SU-DHL-6 (cell line): Measurements from ENCODE around the gene ADARB2.
A peak's percentile ranks its signal among the peaks of the same experiment; 100 is the strongest.

Source experiments
- H2AFZ ChIP-seq: fragments of 200-600 bp; sonication (generic); 2 replicates; pipeline ENCODE4 v1.6.1; 2014; ENCODE audit warnings: low read depth, mild to moderate bottlenecking, moderate library complexity, mixed read lengths, antibody characterized with exemption, low read length; ENCODE audit not compliant: severe bottlenecking
- H3F3A ChIP-seq: fragments of 200-600 bp; shearing (Covaris generic); 2 replicates; pipeline ENCODE4 v1.6.0; 2016; ENCODE audit warnings: antibody characterized with exemption, mild to moderate bottlenecking; ENCODE audit not compliant: insufficient read depth
- H3K27ac ChIP-seq: fragments of 200-600 bp; sonication (generic); 2 replicates; pipeline ENCODE4 v1.5.1; 2016; ENCODE audit warnings: low read depth, mild to moderate bottlenecking, low read length, moderate library complexity, mixed read lengths
- H3K27me3 ChIP-seq: fragments of 200-600 bp; sonication (generic), shearing (Covaris generic); 2 replicates; pipeline ENCODE4 v1.6.0; 2014; ENCODE audit warnings: mild to moderate bottlenecking, low read length
- H3K36me3 ChIP-seq: fragments of 200-600 bp; sonication (generic); 2 replicates; pipeline ENCODE4 v1.6.1; 2014; ENCODE audit warnings: mild to moderate bottlenecking, low read length, mixed read lengths
- H3K4me2 ChIP-seq: fragments of 300-600, 200-600 bp; shearing (Covaris generic), sonication (generic); 2 replicates; pipeline ENCODE4 v1.6.0; 2014; ENCODE audit warnings: low read length, low read depth, mild to moderate bottlenecking; ENCODE audit not compliant: poor library complexity, severe bottlenecking
- H3K4me3 ChIP-seq: fragments of 200-600 bp; sonication (generic); 2 replicates; pipeline ENCODE4 v1.5.1; 2014; ENCODE audit warnings: antibody characterized with exemption, low read length, mild to moderate bottlenecking, mixed read lengths; ENCODE audit not compliant: insufficient read depth, poor library complexity, severe bottlenecking
- H3K79me2 ChIP-seq: fragments of 200-600 bp; sonication (generic); 2 replicates; pipeline ENCODE4 v1.6.1; 2014; ENCODE audit warnings: mild to moderate bottlenecking, low read length, moderate library complexity; ENCODE audit not compliant: insufficient read depth
- H3K9ac ChIP-seq: fragments of 200-600 bp; sonication (generic); 2 replicates; pipeline ENCODE4 v1.7.0; 2014; ENCODE audit warnings: mild to moderate bottlenecking, low read length
- H3K9me2 ChIP-seq: fragments of 200-600 bp; sonication (generic); replicated peaks from 2 replicates; pipeline ENCODE4 v1.6.1; 2014; ENCODE audit warnings: low read length; ENCODE audit not compliant: insufficient read depth
- H3K9me3 ChIP-seq: fragments of 200-600 bp; sonication (generic); 2 replicates; pipeline ENCODE4 v1.6.1; 2014; ENCODE audit warnings: low read length, mixed read lengths; ENCODE audit not compliant: insufficient read depth
- H4K20me1 ChIP-seq: fragments of 200-600 bp; sonication (generic); 2 replicates; pipeline ENCODE4 v1.6.1; 2014; ENCODE audit warnings: low read depth, mild to moderate bottlenecking, antibody characterized with exemption, low read length, moderate library complexity, mixed read lengths
- EZH2phosphoT487 ChIP-seq: fragments of 200-600 bp; sonication (generic), shearing (Covaris generic); conservative IDR thresholded peaks from 2 replicates; pipeline ENCODE4 v1.6.1; 2018; ENCODE audit warnings: mild to moderate bottlenecking, antibody characterized with exemption, low read length, moderate library complexity, mixed read lengths
- TF ChIP-seq, protein P1 (sequence below): fragments of 200-600 bp; sonication (generic); IDR thresholded peaks from one replicate; pipeline ENCODE4 v1.5.1; 2017; ENCODE audit warnings: antibody characterized with exemption, mild to moderate bottlenecking, low read length, moderate library complexity; ENCODE audit not compliant: insufficient read depth, poor library complexity, severe bottlenecking

The ADARB2 gene

DNA sequence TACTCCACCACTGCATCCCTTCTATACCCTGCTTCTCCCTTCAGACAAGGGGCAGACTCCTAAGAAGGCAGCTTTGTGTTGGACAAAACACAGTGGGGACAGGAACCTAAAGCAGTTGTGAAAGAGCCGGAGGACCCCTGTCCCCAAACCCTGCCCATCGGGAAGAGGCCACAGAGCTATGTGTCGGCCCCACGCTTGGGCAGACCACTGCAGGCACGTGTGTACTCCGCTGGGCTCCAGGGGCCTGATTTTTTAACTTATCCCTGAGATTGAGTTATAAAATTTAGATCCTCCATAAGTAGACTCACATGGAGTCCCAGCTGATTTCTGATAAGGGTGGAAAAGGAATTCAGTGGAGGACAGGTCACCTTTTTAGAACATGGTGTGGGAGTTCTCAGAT, 310.5 kb downstream of the ADARB2 start:
- Histone ChIP-seq H3K27me3 (no peaks in the 10 kb centered on the region), H2AFZ (no peak overlapping the region), H3F3A (peaks cover 8% of the 10 kb centered on the region), H3K27ac (no peak overlapping the region), H3K4me2 (no peak overlapping the region), H3K9me3 (no peaks in the 10 kb centered on the region), H3K9ac (no peak overlapping the region), H3K9me2 (no peaks in the 10 kb centered on the region), H3K36me3 (no peaks in the 10 kb centered on the region), H3K4me3 (no peak overlapping the region), H4K20me1 (no peaks in the 10 kb centered on the region), H3K79me2 (no peaks in the 10 kb centered on the region)
- TF ChIP-seq, protein P1, sequence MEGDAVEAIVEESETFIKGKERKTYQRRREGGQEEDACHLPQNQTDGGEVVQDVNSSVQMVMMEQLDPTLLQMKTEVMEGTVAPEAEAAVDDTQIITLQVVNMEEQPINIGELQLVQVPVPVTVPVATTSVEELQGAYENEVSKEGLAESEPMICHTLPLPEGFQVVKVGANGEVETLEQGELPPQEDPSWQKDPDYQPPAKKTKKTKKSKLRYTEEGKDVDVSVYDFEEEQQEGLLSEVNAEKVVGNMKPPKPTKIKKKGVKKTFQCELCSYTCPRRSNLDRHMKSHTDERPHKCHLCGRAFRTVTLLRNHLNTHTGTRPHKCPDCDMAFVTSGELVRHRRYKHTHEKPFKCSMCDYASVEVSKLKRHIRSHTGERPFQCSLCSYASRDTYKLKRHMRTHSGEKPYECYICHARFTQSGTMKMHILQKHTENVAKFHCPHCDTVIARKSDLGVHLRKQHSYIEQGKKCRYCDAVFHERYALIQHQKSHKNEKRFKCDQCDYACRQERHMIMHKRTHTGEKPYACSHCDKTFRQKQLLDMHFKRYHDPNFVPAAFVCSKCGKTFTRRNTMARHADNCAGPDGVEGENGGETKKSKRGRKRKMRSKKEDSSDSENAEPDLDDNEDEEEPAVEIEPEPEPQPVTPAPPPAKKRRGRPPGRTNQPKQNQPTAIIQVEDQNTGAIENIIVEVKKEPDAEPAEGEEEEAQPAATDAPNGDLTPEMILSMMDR, result no peak
- TF ChIP-seq EZH2phosphoT487, result no peak

DNA sequence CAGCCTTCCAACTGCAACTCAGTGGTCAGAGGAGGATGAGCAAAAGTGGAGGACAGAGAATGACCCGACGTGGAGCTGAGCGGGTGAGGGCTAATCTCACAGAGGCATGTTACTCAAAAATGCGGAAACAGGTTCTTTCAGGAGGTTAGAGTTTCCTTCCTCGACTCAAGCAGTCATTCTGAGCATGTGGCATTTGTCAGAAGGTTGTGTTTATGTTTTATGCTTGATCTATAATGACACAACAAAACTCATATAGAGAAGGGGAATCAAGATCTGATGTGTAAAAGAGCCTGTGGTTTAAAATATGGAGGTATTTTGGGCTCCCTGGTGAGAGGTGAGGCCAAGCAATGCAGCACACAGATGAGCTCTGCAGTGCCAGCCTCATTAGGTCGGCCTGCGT, 311.4 kb downstream of the ADARB2 start:
- H4K20me1 ChIP-seq, result no peaks in the 10 kb centered on the region
- no peaks in the 10 kb centered on the region for H3K9me2 ChIP-seq
- peaks cover 15% of the 10 kb centered on the region for H3F3A ChIP-seq
- H3K4me3 ChIP-seq, result no peak overlapping the region
- no peaks in the 10 kb centered on the region for H3K79me2 ChIP-seq
- H3K4me2 ChIP-seq, result peak overlapping the region; percentile 38
- no peaks in the 10 kb centered on the region for H3K36me3 ChIP-seq
- H3K9ac ChIP-seq, result peak overlapping the region; percentile 7; the same call in 1 of the 2 replicates
- no peak for TF ChIP-seq EZH2phosphoT487
- TF ChIP-seq, protein P1, result no peak
- no peaks in the 10 kb centered on the region for H3K9me3 ChIP-seq
- H3K27me3 ChIP-seq, result no peaks in the 10 kb centered on the region
- H3K27ac ChIP-seq, result peak overlapping the region; percentile 22
- H2AFZ ChIP-seq, result peak overlapping the region; percentile 62

DNA sequence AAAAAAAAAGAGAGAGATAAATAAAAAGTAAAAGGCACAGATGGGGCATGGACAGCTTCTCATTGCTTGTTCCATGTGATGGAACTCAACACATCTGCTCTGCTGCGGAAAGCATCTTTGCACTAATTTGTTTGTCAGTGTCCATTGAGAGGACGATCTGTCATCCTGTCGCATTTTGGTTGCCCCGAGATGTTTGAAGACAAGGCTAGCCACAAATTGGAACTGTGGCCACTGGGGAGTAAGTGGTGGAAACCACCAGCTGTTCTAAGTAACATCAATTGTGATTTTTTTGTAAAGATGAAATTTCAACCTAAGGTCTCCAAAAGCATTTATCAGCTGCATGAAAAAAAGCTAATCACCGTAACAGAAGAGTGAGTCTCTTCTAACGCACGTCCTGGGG, 312.7 kb downstream of the ADARB2 start:
- H3K4me3 ChIP-seq, result no peak overlapping the region
- no peaks in the 10 kb centered on the region for H3K79me2 ChIP-seq
- H3K27me3 ChIP-seq, result no peaks in the 10 kb centered on the region
- H3F3A ChIP-seq, result peaks cover 21% of the 10 kb centered on the region
- no peaks in the 10 kb centered on the region for H4K20me1 ChIP-seq
- H3K36me3 ChIP-seq, result no peaks in the 10 kb centered on the region
- H3K9ac ChIP-seq, result no peak overlapping the region
- no peak overlapping the region for H3K4me2 ChIP-seq
- TF ChIP-seq EZH2phosphoT487, result no peak
- TF ChIP-seq, protein P1, result no peak
- H3K9me3 ChIP-seq, result no peaks in the 10 kb centered on the region
- H3K9me2 ChIP-seq, result no peaks in the 10 kb centered on the region
- H3K27ac ChIP-seq, result no peak overlapping the region
- H2AFZ ChIP-seq, result no peak overlapping the region
